ENCODE data around the gene ING4.

- no peak for TF ChIP-seq POLR2AphosphoS5 (IDR thresholded peaks at IDR 0.05; ENCODE audit: insufficient read depth, low read depth, low read length)
- TF ChIP-seq CTCF (IDR thresholded peaks at IDR 0.05; ENCODE audit: extremely low read depth in 1 of 2, insufficient read depth in 1 of 2, low read depth in 1 of 2, low read length in 2 of 2), result no peak
- TF ChIP-seq MYC (IDR thresholded peaks at IDR 0.05; ENCODE audit: low read depth, low read length), result no peak
- TF ChIP-seq POLR2A (IDR thresholded peaks at IDR 0.05; ENCODE audit: low read depth, low read length), result no peak
- TF ChIP-seq MAX (IDR thresholded peaks at IDR 0.05; ENCODE audit: insufficient read depth, insufficient read length), result no peak
- TF ChIP-seq EZH2 (IDR thresholded peaks at IDR 0.05; ENCODE audit: borderline replicate concordance, low read depth, low read length, severe bottlenecking), result no peak
- TF ChIP-seq FOS (IDR thresholded peaks at IDR 0.05; ENCODE audit: borderline replicate concordance, insufficient read depth, low read length), result no peak
These were observed 46.1 kb upstream of the ING4 start for GRCh38 chr12:6708960-6709394.
